Mononuclear cell (primary cell): ENCODE data around the gene RAB11FIP3. TPM values are rescaled to one million over a fixed set of nuclear protein-coding genes. Genes with fewer than 3 reads are reported as not detected.
"Not testable (repeated sequence)": the region's sequence is repeated elsewhere in the genome, so short reads cannot be mapped to it uniquely, and the experiment has no call there.

ENCODE experiments used
- H3K27me3 ChIP-seq: 2 replicates; pipeline ENCODE4 v1.6.0; 2011; ENCODE audit warnings: low read length, control low read depth; ENCODE audit not compliant: insufficient read depth
- H3K4me1 ChIP-seq: 2 replicates; pipeline ENCODE4 v1.5.1; 2011; ENCODE audit warnings: mild to moderate bottlenecking, low read length, control low read depth; ENCODE audit not compliant: insufficient read depth
- H3K4me3 ChIP-seq: 2 replicates; pipeline ENCODE4 v1.5.1; 2011; ENCODE audit warnings: mild to moderate bottlenecking, low read length, moderate library complexity
- H3K9me3 ChIP-seq: 2 replicates; pipeline ENCODE4 v1.5.1; 2011; ENCODE audit warnings: low read depth, mild to moderate bottlenecking, control low read depth, low read length
- total RNA-seq: library from RNA; depleted of rRNA; stranded (reverse); fragments of >200 nt; gene quantifications from one replicate; pipeline ENCODE4 v1.2.3, GENCODE V29; 2012

The RAB11FIP3 gene
- total RNA-seq, 1 donor = 6.5 TPM

DNA sequence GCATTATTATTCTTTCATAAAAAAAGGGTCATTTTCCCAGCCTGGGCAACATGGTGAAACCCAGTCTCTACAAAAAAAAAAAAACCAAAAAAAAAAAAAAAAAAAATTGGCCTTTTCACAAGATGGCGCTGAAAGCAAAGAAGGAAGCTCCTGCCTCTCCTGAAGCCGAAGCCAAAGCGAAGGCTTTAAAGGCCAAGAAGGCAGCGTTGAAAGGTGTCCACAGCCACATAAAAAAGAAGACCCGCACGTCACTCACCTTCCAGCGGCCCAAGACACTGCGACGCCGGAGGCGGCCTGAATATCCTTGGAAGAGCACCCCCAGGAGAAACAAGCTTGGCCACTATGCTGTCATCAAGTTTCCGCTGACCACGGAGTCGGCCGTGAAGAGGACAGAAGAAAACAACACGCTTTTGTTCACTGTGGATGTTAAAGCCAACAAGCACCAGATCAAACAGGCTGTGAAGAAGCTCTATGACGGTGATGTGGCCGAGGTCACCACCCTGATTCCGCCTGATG, 38.8 kb upstream of the RAB11FIP3 start:
- Histone ChIP-seq H3K4me1 (peaks cover 24% of the 10 kb centered on the region), H3K4me3 (no peak overlapping the region), H3K27me3 (no peaks in the 10 kb centered on the region), H3K9me3 (no peaks in the 10 kb centered on the region)

DNA sequence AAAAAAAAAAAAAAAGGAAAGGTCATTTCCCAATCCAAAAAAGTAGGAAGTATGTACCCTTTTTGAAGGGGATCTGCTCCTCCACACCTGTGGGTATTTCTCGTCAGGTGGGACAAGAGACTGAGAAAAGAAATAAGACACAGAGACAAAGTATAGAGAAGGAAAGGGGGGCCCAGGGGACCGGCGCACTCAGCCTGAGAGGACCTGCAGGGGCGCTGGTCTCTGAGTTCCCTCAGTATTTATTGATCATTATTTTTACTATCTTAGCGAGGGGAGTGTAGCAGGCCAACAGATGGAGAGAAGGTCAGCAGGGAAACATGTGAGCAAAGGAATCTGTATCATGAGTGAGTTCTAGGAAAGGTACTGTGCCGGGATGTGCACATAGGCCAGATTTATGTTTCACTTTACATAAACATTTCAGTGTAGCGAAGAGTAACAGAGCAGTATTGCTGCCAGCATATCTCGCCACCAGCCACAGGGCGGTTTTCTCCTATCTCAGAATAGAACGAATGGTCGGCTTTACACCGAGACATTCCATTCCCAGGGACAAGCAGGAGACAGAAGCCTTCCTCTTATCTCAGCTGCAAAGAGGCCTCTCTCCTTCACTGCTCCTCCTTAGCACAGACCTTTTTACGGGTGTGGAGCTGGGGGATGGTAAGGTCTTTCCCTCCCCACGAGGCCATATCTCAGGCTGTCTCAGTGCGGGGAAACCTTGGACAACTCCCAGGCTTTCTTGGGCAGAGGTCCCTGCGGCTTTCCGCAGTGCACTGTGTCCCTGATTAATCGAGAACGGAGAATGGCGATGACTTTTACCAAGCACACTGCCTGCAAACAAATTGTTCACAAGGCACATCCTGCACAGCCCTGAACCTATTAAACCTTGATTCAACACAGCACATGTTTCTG, 37.4 kb upstream of the RAB11FIP3 start:
- H3K27me3 ChIP-seq, H3K9me3 ChIP-seq, H3K4me3 ChIP-seq: not testable (repeated sequence)
- peaks cover 26% of the 10 kb centered on the region for H3K4me1 ChIP-seq

DNA sequence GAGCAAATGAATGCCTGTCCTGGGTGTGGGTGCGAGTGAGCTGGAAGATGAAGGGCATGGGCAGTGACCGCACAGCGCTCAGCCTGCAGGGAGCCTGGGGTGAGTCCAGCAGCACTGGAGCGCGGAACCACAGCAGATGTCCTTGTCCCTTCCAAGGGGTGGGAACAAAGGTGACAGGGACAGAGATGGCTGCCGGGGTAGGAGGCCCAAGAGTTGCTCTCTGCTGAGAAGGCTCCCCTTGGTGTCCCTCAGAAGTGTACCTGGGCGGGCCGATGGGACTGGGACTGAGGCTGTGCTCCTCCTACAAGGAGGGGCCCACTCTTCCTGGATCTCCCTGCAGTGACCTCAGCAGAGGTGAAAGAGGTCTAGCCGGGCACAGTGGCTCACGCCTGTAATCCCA, 36.1 kb upstream of the RAB11FIP3 start:
- no peaks in the 10 kb centered on the region for H3K27me3 ChIP-seq
- no peaks in the 10 kb centered on the region for H3K9me3 ChIP-seq
- peaks cover 16% of the 10 kb centered on the region for H3K4me1 ChIP-seq
- H3K4me3 ChIP-seq = no peak overlapping the region

DNA sequence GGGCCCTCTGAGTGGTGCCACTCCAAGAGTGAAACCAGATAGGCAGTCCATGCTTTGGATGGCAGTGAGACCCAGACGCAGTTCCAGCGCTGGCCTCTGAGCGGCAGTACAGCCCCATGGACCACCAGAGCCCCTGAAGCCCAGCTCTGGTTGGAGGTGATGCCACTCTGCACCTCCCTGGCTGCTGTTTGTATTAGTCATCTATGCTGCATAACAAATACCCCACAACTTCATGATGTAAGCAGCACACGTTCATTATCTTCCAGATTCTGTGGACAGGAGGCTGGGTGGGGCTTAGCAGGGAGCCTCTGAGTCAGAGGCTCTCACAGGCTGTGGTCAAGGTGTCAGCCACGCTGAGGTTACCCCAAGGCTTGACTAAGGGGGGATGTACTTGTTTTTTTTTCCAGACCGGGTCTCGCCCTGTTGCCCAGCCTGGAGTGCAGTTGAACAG, 33.5 kb upstream of the RAB11FIP3 start:
- H3K4me3 ChIP-seq = no peak overlapping the region
- H3K9me3 ChIP-seq = no peaks in the 10 kb centered on the region
- H3K4me1 ChIP-seq = peaks cover 21% of the 10 kb centered on the region
- H3K27me3 ChIP-seq = no peaks in the 10 kb centered on the region

DNA sequence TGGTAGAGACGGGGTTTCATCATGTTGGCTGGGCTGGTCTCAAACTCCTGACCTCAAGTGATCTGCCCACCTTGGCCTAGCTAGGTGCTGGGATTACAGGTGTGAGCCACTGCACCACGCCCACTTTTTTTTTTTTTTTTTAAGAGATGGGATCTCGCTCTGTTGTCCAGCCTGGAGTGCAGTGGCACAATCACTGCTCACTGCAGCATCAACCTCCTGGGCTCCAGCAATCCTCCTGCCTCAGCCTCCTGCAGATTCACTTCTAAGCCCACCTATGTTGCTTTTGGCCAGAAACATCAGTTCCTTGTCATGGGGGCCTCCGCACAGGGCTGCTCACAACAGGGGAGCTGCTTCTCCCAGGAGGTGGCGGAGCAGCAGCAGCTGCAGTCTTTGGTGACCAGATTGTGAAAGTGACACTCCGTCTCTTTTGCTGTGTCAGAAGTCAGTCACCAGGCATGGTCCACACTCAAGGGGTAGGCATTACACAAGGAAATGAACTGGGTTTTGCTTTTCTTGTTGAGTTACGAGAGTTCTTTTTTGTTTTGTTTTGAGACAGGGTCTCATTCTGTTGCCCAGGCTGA, 32.9 kb upstream of the RAB11FIP3 start:
- Histone ChIP-seq H3K9me3 (no peaks in the 10 kb centered on the region), H3K27me3 (no peaks in the 10 kb centered on the region), H3K4me1 (peaks cover 21% of the 10 kb centered on the region), H3K4me3 (no peak overlapping the region)

DNA sequence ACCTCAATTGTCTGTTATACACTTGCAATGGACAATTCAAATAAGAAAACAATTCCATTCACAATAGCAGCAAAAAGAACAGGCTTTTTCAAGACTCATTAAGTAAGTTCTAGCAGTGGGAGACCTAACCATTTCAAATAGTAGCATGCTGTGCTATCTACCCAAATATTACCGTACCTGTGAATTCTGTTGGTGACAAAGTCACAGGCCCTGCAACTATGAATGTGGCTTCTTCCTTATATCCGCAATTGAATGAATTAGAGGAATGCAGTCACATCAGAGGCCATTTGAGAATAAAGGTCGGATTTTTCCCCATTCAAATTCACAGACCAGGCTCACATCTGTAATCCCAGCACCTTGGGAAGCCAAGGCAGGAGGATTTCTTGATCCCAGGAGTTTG, 29.2 kb upstream of the RAB11FIP3 start:
- Histone ChIP-seq H3K4me3 (no peak overlapping the region), H3K4me1 (peaks cover 36% of the 10 kb centered on the region), H3K9me3 (no peaks in the 10 kb centered on the region), H3K27me3 (no peaks in the 10 kb centered on the region)

DNA sequence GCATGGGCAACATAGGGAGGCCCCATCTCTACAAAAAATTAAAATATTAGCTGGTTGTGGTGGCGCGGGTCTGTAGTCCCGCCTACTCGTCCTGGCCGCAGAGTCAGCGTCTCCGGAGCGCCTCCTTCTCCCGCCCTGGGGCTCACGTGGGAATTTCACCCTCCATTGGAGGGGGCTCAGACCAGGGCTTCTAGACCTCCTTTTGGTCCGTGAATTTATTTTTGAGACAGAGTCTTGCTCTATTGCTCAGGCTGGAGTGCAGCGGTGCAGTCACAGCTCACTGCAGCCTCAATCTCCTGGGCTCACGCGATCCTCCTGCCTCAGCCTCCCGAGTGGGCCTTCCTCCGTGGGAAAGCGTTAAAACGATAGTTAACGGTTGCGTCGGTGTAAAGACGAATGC, 28.8 kb upstream of the RAB11FIP3 start:
- Histone ChIP-seq H3K4me1 (peaks cover 36% of the 10 kb centered on the region), H3K4me3 (peak overlapping the region; percentile 22), H3K9me3 (no peaks in the 10 kb centered on the region), H3K27me3 (no peaks in the 10 kb centered on the region)

DNA sequence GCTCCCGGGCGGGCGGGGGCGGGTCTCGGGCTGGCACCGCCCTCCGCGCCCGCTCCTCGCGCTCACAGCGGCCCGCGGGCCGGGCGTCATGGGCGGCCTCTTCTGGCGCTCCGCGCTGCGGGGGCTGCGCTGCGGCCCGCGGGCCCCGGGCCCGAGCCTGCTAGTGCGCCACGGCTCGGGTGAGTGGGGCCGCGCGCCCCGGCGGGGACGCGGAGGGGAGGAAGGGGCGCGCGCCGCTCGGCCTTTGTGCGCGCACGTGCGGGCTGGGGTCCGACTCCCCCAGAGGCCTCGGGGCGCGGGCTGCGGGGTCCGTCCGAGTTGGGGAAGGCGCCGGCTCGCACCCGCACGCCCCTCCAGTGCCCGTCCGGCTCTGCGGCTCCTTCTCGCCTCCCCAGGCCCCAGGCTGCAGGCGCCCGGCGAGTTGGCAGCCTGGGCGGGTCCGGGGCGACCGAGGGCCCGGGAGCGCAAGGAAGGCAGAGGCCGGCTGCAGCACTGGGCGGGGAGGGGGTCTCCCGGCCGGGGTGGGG, 28.3 kb upstream of the RAB11FIP3 start, which contains the start of gene NME4:
NME4 (plus strand) TSS at position 65 of the 527 bp plus-strand sequence; CDS start at position 89, 24 bp downstream.
- no peaks in the 10 kb centered on the region for H3K9me3 ChIP-seq
- H3K4me3 ChIP-seq = peak within 1 kb of the TSS; percentile 38
- peaks cover 38% of the 10 kb centered on the region for H3K4me1 ChIP-seq
- no peaks in the 10 kb centered on the region for H3K27me3 ChIP-seq

DNA sequence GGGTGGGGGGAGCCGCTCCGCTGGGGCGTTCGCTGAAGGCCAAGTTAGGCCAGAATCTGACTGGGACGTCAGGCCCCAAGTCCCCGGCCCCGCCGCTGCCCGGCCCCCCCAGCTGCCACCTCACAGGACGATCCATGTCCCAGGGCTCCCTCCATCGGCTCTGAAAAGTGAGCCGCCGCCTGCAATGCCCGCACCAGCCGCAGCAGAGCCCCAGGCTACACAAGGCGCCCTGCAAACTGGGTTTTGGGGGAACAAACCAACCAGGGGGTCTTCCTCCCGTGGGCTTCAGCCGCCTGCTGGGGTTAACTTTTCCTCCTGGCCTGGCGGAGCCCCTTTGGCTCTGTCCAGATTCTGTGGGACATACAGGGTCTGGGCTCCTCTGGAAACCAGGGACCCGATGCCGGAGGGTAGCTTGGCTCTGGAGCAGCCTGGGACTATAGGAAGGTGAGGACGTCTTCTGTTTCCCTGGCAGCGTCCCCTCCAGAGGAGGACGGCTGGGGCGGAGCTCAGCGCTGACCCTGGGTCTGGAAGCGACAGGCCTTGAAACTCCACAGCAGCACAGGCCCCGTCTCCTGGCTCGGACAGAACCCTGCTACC, 27.6 kb upstream of the RAB11FIP3 start:
- no peaks in the 10 kb centered on the region for H3K27me3 ChIP-seq
- no peaks in the 10 kb centered on the region for H3K9me3 ChIP-seq
- peaks cover 34% of the 10 kb centered on the region for H3K4me1 ChIP-seq
- H3K4me3 ChIP-seq = no peak overlapping the region

DNA sequence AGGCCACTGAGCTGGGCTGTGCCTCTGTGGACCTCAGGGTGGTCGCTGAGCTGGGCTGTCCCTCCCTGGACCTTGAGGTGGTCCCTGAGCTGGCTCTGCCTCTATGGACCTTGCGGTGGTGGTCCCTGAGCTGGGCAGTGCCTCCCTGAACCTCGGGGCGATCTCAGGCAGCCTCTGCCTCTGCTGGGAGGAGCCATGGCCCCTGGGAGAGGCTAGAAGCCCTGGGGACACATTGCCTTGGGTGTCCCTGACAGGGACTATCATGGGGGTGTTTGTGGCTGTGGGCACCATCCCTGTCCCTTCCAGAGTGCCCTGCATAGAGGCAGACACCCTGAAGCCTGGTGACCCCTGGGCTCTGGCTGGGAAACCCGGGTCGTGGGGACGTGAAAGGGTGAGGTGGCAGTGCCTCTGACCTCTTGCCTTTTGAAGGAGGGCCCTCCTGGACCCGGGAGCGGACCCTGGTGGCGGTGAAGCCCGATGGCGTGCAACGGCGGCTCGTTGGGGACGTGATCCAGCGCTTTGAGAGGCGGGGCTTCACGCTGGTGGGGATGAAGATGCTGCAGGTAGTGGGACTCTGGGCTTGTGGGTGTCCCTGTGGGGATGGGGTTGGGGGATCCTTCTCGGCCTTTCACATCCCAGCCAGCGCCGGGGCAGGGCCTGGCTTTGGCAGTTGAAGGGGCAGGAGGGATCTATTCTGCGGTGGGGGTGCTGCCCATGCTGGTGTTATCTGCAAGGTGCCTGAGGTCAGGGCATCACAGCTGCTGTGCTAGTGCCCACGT, 26.7 kb upstream of the RAB11FIP3 start:
- H3K4me1 ChIP-seq = peaks cover 29% of the 10 kb centered on the region
- no peaks in the 10 kb centered on the region for H3K9me3 ChIP-seq
- no peak overlapping the region for H3K4me3 ChIP-seq
- H3K27me3 ChIP-seq = no peaks in the 10 kb centered on the region

DNA sequence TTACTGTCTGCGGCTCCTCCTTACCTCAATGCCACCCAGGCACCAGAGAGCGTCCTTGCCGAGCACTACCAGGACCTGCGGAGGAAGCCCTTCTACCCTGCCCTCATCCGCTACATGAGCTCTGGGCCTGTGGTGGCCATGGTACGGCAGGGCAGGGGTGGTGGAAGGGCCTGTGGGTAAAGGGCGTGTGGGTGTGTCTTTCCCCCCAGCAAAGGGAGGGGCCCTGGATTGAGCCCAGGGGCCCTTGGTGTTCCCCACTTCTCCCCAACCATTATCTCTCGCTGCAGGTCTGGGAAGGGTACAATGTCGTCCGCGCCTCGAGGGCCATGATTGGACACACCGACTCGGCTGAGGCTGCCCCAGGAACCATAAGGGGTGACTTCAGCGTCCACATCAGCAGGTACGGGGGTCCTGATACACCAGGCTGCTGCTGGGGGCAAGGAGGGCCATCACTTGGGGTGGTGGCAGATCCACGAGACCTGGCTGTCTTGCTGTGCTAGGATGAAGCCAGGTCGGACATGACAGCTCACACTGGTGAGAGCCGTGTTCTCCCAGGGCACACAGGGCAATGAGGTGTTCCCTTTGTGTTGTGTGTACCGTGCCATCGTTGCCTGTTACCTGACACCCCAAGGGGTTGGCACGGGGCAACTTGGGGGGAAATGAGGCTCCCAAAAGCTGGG, 26.0 kb upstream of the RAB11FIP3 start:
- Histone ChIP-seq H3K4me3 (no peak overlapping the region), H3K27me3 (no peaks in the 10 kb centered on the region), H3K4me1 (peaks cover 29% of the 10 kb centered on the region), H3K9me3 (no peaks in the 10 kb centered on the region)

DNA sequence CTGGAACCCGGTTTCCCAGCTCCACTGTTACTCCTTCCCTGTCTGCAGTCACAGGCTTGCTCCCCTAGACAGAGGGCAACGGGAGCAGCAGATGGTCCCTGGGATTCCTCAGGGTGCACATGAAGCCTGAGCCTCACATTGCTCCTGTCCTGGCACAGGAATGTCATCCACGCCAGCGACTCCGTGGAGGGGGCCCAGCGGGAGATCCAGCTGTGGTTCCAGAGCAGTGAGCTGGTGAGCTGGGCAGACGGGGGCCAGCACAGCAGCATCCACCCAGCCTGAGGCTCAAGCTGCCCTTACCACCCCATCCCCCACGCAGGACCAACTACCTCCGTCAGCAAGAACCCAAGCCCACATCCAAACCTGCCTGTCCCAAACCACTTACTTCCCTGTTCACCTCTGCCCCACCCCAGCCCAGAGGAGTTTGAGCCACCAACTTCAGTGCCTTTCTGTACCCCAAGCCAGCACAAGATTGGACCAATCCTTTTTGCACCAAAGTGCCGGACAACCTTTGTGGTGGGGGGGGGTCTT, 25.3 kb upstream of the RAB11FIP3 start:
- Histone ChIP-seq H3K9me3 (no peaks in the 10 kb centered on the region), H3K27me3 (no peaks in the 10 kb centered on the region), H3K4me3 (peak overlapping the region; percentile 83)

DNA sequence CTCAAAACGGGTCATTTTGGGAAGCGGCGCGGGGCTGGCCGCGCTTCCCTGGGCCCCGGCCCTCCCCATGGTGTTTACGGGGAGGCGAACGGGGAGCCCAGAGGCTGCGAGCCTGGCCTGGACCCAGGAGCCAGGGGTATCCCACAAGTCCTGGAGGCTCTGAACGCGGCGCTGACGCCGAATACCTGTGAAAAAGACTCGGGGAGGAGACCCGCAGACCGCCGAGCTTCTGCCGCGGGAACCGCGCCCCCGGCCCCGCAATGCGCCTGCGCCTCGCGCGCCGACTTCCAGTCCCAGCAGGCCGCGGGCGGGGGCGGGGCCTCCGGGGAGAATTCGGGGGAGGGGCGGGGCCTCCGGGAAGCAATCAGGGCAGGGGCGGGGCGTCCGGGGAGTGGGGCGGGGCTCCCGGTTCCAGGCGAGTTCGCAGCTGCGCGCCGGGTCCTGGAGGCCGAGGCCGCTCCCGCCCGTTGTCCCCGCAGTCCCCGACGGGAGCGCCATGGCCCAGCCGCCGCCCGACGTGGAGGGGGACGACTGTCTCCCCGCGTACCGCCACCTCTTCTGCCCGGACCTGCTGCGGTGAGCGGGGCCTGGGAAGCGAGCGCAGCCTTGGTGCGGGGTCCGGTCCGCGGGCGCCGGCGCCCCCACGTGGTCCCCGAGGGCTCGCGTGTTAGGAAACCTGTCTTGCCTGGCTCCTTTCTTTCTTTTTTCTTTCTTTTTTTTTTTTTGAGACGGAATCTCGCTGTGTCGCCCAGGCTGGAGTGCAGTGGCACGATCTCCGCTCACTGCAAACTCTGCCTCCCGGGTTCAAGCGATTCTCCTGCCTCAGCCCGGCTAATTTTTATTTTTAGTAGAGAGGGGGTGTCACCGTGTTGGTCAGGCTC, 23.7 kb upstream of the RAB11FIP3 start, which contains the start of gene DECR2:
DECR2 (plus strand) TSS at position 418 of the 881 bp plus-strand sequence; CDS start at position 497, 79 bp downstream.
- Histone ChIP-seq H3K4me3 (peak within 1 kb of the TSS; percentile 83), H3K27me3 (no peaks in the 10 kb centered on the region), H3K4me1 (peaks cover 22% of the 10 kb centered on the region), H3K9me3 (no peaks in the 10 kb centered on the region)

More for the DNA sequence above, 25.3 kb upstream of the RAB11FIP3 start:
- H3K4me1 ChIP-seq = peaks cover 29% of the 10 kb centered on the region
